Upper lobe of left lung (tissue), 6 donors: ENCODE measurements around the gene RASSF6. TPM values are rescaled to one million over a fixed set of nuclear protein-coding genes. Genes with fewer than 3 reads are reported as not detected.
"Not testable (repeated sequence)": the region's sequence is repeated elsewhere in the genome, so short reads cannot be mapped to it uniquely, and the experiment has no call there.

Experiments used
- ATAC-seq, 2 donors: fragments of 200-7000 bp; cut with Tn5 transposase; one replicate each; pipeline ENCODE4 v1.9.1; 2022; ENCODE audit warnings: mild to moderate bottlenecking in 2 of 2, moderate library complexity in 2 of 2; ENCODE audit not compliant: low FRiP score in 2 of 2
- DNase-seq, 2 donors: peaks; one replicate each; pipeline ENCODE4 v3.0.0-alpha.2; 2019 to 2020
- H3K27ac ChIP-seq, 4 donors: fragments of 200-600 bp; sonication (generic); one replicate each; pipeline ENCODE4 v1.5.1; 2016 to 2019
- H3K27me3 ChIP-seq, 4 donors: fragments of 200-600 bp; sonication (generic); one replicate each; pipeline ENCODE4 v1.5.1; 2017 to 2019
- H3K36me3 ChIP-seq, 4 donors: fragments of 200-600 bp; sonication (generic); one replicate each; pipeline ENCODE4 v1.5.1; 2016 to 2019
- H3K4me1 ChIP-seq, 4 donors: fragments of 200-600 bp; sonication (generic); one replicate each; pipeline ENCODE4 v1.5.1; 2018 to 2019
- H3K4me3 ChIP-seq, 4 donors: fragments of 200-600 bp; sonication (generic); one replicate each; pipeline ENCODE4 v1.5.1; 2017 to 2019; ENCODE audit warnings: mild to moderate bottlenecking in 2 of 4, moderate library complexity in 1 of 4
- H3K9me3 ChIP-seq, 4 donors: fragments of 200-600 bp; sonication (generic); one replicate each; pipeline ENCODE4 v1.5.1; 2018 to 2019
- CTCF ChIP-seq, 6 experiments: fragments of 450-650 bp in 4 of 6; fragments of 200-600 bp in 2 of 6; sonication (generic) in 2 of 6; IDR thresholded peaks; one replicate each; pipeline ENCODE4 v1.5.1; 2016 to 2019; ENCODE audit warnings: antibody characterized with exemption in 6 of 6
- EP300 ChIP-seq, 4 donors: sonication (generic); formaldehyde crosslinking; IDR thresholded peaks; one replicate each; pipeline ENCODE4 v1.5.1; 2017; ENCODE audit warnings: antibody characterized with exemption in 4 of 4, control low read depth in 2 of 4
- POLR2A ChIP-seq, 4 donors: fragments of 450-650 bp; IDR thresholded peaks; one replicate each; pipeline ENCODE4 v1.5.1; 2016 to 2017; ENCODE audit warnings: antibody characterized with exemption in 4 of 4, mild to moderate bottlenecking in 2 of 4
- POLR2AphosphoS5 ChIP-seq, 2 donors: sonication (generic); formaldehyde crosslinking; IDR thresholded peaks; one replicate each; pipeline ENCODE4 v1.5.1; 2017; ENCODE audit warnings: antibody characterized with exemption in 2 of 2
- WGBS, 2 donors: methylation state at CpG; one replicate each; pipeline ENCODE4 v1.1.5; 2017 to 2018; 5-methylcytosine and 5-hydroxymethylcytosine counted together
- total RNA-seq, 6 donors: library from RNA; depleted of rRNA in 4 of 6; stranded (reverse); fragments of >200 nt in 4 of 6; gene quantifications; one replicate each; pipeline versions ENCODE4 v1.1.0 to v1.2.1, GENCODE V29; 2016 to 2021
- donor health status: DM: no; HTN: no; CAD: no; lungs with moderate emphysema.
- donor health status: DM: no; HTN: yes; CAD: no; lungs with severe emphysema.

Gene RASSF6
- total RNA-seq, 6 donors from 2014 or later, result 1.1 to 8.3 (median 1.7) TPM

DNA sequence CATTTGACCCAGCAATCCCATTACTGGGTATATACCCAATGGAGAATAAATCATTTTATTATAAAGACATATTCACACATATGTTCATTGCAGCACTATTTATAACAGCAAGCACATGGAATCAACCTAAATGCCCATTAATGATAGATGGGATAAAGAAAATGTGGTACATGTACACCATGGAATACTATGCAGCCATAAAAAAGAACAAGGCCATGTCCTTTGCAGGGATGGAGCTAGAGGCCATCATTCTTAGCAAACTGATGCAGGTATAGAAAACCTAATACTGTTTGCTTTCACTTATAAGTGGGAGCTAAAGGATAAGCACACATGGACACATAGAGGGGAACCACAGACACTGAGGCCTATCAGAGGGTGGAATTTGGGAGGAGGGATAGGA, 22.6 kb downstream of the RASSF6 start:
- Histone ChIP-seq H3K4me3 (no peak overlapping the region), H3K36me3 (no peaks in the 10 kb centered on the region), H3K27me3 (no peaks in the 10 kb centered on the region), H3K4me1 (no peaks in the 10 kb centered on the region), H3K27ac (no peak overlapping the region), H3K9me3 (no peaks in the 10 kb centered on the region)
- no peak for TF ChIP-seq POLR2A (IDR thresholded peaks at IDR 0.05)
- TF ChIP-seq CTCF (IDR thresholded peaks at IDR 0.05), result no peak
- TF ChIP-seq EP300 (IDR thresholded peaks at IDR 0.05), result no peak
- TF ChIP-seq POLR2AphosphoS5 (IDR thresholded peaks at IDR 0.05), result no peak
- no peak for DNase-seq
- no peak for ATAC-seq

DNA sequence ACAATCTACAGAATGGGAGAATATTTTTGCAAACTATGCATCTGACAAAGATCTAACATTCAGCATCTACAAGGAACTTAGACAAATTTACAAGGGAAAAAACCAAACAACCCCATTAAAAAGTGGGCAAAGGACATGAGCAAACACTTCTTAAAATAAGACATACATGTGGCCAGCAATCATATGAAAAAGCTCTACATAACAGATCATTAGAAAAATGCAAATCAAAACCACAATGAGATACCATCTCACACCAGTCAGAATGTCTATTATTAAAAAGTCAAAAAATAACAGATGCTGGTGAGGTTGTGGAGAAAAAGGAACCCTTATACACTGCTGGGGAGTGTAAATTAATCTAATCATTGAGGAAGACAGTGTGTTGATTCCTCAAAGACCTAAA, 23.1 kb downstream of the RASSF6 start:
- not testable (repeated sequence) for ATAC-seq, H3K4me1 ChIP-seq, DNase-seq, H3K9me3 ChIP-seq, H3K36me3 ChIP-seq, H3K27me3 ChIP-seq, H3K4me3 ChIP-seq, H3K27ac ChIP-seq

DNA sequence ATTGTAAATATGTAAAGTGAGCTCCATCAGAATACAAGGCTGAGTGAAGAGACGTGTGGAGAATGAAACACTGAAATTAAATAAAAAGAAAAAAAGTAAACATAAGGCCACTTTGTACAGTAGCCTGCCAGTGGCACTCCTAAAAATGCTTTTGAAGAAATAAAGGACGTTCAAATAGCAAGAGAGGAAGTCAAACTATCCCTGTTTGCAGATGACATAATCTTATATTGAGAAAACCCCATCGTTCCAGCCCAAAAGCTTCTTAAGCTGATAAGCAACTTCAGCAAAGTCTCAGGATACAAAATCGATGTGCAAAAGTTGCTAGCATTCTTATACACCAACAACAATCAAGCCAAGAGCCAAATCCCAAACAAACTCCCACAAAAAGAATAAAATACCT, 24.2 kb downstream of the RASSF6 start:
- H3K27ac ChIP-seq, result no peak overlapping the region
- 20% methylated on average over 4 of the region's 4 CpGs for WGBS, 2 donors

DNA sequence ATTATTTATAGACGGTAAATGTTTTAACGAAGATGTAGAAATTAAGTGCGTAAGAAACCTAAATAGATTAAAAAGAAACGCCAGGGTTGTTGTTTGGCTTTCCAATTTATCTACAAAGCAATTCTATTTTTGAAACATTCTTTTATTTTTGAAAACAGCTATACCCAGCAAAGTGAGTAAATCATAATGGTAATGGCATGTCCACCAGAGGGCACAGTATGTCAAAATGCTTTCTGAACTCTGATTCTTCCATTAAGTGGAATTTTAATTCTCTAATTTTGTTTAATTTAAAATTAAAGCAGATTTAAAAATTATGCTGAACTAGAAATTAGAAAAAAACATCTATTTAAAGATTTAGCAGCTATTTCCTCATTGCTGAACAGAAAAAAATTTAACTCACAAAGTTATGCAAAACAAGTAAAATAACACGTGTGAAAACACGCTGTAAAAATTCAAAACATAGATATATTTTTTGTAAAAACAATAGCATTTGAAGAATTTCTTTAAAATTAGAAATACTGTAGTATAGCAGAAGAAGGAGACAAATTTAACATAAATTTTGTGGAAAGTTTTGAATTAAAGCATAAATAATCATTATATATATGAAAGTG, 26.5 kb downstream of the RASSF6 start:
- 85% methylated on average over 6 of the region's 6 CpGs for WGBS, 2 donors
- DNase-seq, result no peak

More for the DNA sequence above, 24.2 kb downstream of the RASSF6 start:
- TF ChIP-seq POLR2A (IDR thresholded peaks at IDR 0.05) (no peak), EP300 (IDR thresholded peaks at IDR 0.05) (no peak), POLR2AphosphoS5 (IDR thresholded peaks at IDR 0.05) (no peak), CTCF (IDR thresholded peaks at IDR 0.05) (no peak)
- Histone ChIP-seq H3K9me3 (no peaks in the 10 kb centered on the region), H3K4me3 (no peak overlapping the region), H3K4me1 (no peaks in the 10 kb centered on the region), H3K36me3 (no peaks in the 10 kb centered on the region), H3K27me3 (no peaks in the 10 kb centered on the region)
- no peak for ATAC-seq
- no peak for DNase-seq

More for the DNA sequence above, 26.5 kb downstream of the RASSF6 start:
- Histone ChIP-seq H3K4me3 (no peak overlapping the region), H3K27me3 (no peaks in the 10 kb centered on the region), H3K27ac (no peak overlapping the region), H3K36me3 (no peaks in the 10 kb centered on the region), H3K9me3 (no peaks in the 10 kb centered on the region), H3K4me1 (peaks cover 0 to 7% (median 0%) of the 10 kb centered on the region in 4 donors)
- TF ChIP-seq CTCF (IDR thresholded peaks at IDR 0.05) (peak in 3 of 6 experiments; percentile 27 to 43 (median 37)), POLR2AphosphoS5 (IDR thresholded peaks at IDR 0.05) (no peak), POLR2A (IDR thresholded peaks at IDR 0.05) (no peak), EP300 (IDR thresholded peaks at IDR 0.05) (no peak)
- no peak for ATAC-seq
